Brain microvascular endothelial cell (primary cell): ENCODE measurements around the gene CFAP65.

ENCODE experiments used
- DNase-seq: peaks from one replicate; pipeline ENCODE4 v3.0.0-alpha.2; 2020
- H3K27ac ChIP-seq: fragments of 250-450 bp; sonication (Bioruptor Pico); 2 replicates; pipeline ENCODE4 v1.5.1; 2020; ENCODE audit warnings: mild to moderate bottlenecking, moderate library complexity
- H3K27me3 ChIP-seq: fragments of 250-450 bp; sonication (Bioruptor Pico); replicated peaks from 2 replicates; pipeline ENCODE4 v1.5.1; 2020; ENCODE audit warnings: mild to moderate bottlenecking
- H3K36me3 ChIP-seq: fragments of 250-450 bp; sonication (Bioruptor Pico); replicated peaks from 2 replicates; pipeline ENCODE4 v1.5.1; 2020; ENCODE audit warnings: mild to moderate bottlenecking
- H3K4me3 ChIP-seq: 2 replicates; pipeline ENCODE4 v1.5.1; 2011; ENCODE audit warnings: low read depth, mild to moderate bottlenecking, control low read depth, low read length, moderate library complexity
- CTCF ChIP-seq: IDR thresholded peaks from 2 replicates; pipeline ENCODE4 v1.5.1; 2011; ENCODE audit warnings: low read depth, mild to moderate bottlenecking, moderate library complexity, low read length, control low read depth, inconsistent platforms; ENCODE audit errors: missing control alignments
- in situ Hi-C: cut with HindIII; loops from 2 replicates; pipeline ENCODE4 v1.10.0; 2017; ENCODE audit warnings: low sequenced_read_pairs, low pct_ligation_motif_present

Gene CFAP65

GRCh38 chr2:219037783-219038499 lies 3.4 kb downstream of the CFAP65 start:
- Histone ChIP-seq H3K27ac (no peak overlapping the region), H3K36me3 (no peaks in the 10 kb centered on the region), H3K4me3 (no peak overlapping the region), H3K27me3 (peaks cover 13% of the 10 kb centered on the region)
- TF ChIP-seq CTCF: no peak
- in situ Hi-C loops: no loop called here
- DNase-seq: no peak

GRCh38 chr2:219035942-219036341 lies 5.4 kb downstream of the CFAP65 start:
- in situ Hi-C loops: no loop called here
- no peak for DNase-seq
- Histone ChIP-seq H3K4me3 (no peak overlapping the region), H3K27me3 (peaks cover 10% of the 10 kb centered on the region), H3K36me3 (no peaks in the 10 kb centered on the region), H3K27ac (no peak overlapping the region)
- TF ChIP-seq CTCF: no peak

- DNase-seq: no peak
- H3K27ac ChIP-seq: no peak overlapping the region
- TF ChIP-seq CTCF: no peak
- no peak overlapping the region for H3K4me3 ChIP-seq
- no peaks in the 10 kb centered on the region for H3K36me3 ChIP-seq
- H3K27me3 ChIP-seq: peaks cover 8% of the 10 kb centered on the region
- in situ Hi-C loops: no loop called here
Measured at GRCh38 chr2:219034823-219035222, 6.5 kb downstream of the CFAP65 start.

GRCh38 chr2:219032051-219032745 lies 9.1 kb downstream of the CFAP65 start:
- peaks cover 8% of the 10 kb centered on the region for H3K27me3 ChIP-seq
- in situ Hi-C loops: no loop called here
- TF ChIP-seq CTCF: no peak
- H3K36me3 ChIP-seq: no peaks in the 10 kb centered on the region
- no peak overlapping the region for H3K27ac ChIP-seq
- no peak overlapping the region for H3K4me3 ChIP-seq
- DNase-seq: no peak

GRCh38 chr2:219031005-219031738 lies 10.1 kb downstream of the CFAP65 start:
- no peaks in the 10 kb centered on the region for H3K36me3 ChIP-seq
- in situ Hi-C loops: no loop called here
- DNase-seq: no peak
- no peak overlapping the region for H3K4me3 ChIP-seq
- no peak overlapping the region for H3K27ac ChIP-seq
- no peak for TF ChIP-seq CTCF
- peaks cover 8% of the 10 kb centered on the region for H3K27me3 ChIP-seq
